Left forelimb (tissue), 1 donor: Measurements from ENCODE around the gene TTLL4.
"Not testable (repeated sequence)": the region's sequence is repeated elsewhere in the genome, so short reads cannot be mapped to it uniquely, and the experiment has no call there.

Experiments used
- DNase-seq: peaks from one replicate; pipeline ENCODE4 v3.0.0-alpha.2; 2018; ENCODE audit warnings: low spot score

Gene TTLL4

DNA sequence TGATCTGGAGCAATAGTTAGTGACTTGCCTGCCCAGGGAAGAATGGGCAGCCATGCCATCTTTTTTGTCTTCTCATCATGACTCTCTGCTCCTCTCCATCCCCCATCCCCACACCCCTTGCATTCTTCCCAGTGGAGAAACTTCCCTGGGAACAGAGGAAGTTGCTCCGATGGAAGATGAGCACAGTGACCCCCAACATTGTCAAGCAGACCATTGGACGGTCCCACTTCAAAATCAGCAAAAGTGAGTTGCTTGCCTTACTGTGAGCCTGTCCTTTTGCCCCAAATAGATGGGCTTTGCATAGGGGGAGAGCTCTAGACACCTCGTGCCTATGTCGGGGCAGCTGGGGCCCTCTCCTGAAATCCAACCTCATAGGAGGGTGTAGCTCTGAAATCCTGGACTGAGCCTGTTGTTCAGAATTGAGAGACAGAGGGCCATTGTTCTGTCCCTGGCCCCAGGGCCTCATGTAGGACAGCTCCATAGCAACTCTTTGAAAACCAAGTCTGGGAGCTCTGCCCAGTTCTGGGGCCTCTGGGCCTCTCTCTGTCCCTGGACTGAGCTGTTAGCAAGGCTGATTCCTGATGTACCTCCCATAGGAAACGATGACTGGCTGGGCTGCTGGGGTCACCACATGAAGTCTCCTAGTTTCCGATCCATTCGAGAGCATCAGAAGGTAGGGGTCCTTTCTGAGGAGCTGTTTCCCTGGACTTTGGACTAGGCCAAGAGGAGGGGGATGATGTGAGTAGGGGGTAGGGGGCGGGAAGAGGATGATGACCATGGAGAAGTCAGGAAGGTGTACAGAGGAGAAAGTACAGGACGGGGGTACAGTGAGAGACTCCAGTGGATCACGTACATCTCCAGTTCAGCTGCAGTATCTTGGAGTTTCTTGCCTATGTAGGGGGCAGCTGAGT lies 35.2 kb downstream of the TTLL4 start:
- peak; percentile 73 for DNase-seq

DNA sequence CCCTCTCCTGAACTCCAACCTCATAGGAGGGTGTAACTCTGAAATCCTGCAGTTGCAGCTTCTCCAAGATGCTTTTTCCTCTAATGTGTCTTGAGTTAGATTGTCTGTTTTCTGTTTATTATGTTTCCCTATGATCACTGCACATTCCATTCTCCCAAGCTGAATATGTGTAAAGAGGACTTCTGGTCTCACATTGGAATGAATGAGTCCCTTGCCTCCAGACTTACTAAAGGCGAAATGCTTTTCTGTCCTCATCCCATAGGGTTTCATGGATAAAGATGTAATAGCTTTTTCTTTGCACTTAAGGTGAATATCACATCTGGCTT lies 35.8 kb downstream of the TTLL4 start:
- DNase-seq: no peak

DNA sequence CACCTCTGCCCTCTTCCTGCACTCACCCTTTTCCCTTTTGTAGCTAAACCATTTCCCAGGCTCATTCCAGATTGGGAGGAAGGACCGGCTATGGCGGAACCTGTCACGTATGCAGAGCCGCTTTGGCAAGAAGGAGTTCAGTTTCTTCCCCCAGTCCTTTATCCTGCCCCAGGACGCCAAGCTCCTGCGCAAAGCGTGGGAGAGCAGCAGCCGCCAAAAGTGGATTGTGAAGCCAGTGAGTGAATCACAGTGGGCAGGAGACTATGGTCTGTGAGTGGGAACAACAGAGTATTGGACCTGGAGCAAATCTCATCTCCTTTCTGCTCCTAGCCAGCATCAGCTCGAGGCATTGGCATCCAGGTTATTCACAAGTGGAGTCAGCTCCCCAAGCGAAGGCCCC lies 36.3 kb downstream of the TTLL4 start:
- DNase-seq: no peak

DNA sequence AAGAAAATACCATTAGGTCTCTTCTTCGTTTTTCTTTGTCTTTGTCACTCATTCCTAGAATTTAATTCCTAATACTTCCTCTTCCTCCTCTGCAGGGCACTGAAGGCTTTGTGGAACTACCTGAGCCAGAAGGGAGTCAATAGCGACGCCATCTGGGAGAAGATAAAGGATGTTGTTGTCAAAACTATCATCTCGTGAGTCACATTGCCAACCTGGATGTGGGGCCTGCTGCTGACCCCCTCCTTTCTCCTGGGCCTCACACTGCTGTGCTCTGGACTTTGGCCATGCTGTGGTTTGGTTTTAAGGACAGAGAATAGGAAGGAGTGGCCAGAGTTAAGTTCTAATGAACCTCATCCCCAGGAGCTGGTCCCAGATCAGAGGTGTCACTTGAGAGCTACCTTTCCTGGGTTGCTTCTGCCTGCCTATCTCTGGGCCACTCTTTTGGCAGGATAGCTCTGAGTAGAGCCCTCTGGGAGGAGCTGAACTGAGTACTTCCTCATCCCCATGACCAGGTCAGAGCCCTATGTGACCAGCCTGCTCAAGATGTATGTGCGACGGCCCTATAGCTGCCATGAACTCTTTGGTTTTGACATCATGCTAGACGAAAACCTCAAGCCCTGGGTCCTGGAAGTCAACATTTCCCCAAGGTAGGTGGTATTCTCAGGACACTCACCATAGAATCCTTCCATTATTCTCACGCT lies 38.3 kb downstream of the TTLL4 start:
- DNase-seq: no peak

DNA sequence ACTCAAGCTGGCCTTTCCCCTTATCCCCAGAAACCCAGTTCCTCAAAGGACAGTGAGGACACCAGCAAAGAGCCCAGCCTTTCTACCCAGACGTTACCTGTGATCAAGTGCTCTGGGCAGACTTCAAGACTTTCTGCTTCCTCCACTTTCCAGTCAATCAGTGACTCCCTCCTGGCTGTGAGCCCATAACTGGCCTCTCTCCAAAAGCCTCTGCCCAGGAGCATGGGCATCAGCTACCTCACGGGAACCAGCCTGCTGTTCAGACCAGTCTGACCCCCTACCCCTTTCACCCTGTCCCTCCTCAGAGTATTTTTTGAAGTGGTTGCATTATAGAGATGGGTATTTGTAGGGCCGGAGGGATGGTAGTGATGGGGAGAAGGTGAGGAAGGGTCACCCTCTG lies 43.6 kb downstream of the TTLL4 start:
- DNase-seq: no peak

DNA sequence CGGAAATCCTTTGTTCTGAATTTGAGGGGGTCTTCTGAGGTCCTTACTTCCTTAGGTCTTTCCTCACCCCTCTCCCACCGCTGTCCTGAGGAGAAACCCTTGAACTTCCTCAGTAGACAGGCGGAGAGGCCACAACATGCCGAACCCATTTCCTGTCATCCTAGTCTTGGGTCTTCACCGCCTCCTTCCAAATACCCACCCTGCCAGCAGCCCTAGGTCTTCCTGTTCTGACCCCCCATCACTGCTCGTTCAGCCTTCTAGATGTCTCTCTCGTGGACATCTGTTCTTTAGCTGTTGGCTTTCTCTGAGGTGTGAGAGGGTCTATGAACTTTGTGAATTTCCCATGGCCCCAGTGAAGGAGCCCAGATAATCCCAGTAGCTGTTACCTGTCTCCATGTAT lies 44.1 kb downstream of the TTLL4 start:
- DNase-seq: no peak

DNA sequence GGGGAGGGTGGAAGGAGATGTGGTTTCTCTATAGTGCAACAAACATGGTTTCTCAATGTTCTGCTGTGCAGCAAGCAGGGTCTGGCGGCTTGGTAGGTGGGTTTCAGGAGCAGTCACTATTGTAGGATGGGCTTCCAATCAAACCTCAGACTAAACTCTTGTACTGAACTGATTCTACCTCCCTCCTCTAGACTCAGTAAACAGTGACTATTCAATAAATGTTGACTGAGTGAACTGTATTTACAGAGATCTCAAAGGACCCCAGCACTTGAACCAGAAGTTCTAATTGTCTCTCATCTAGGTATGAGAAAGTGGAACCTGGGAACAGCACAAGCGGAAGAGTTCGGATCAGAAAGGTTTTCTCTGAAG lies 44.5 kb downstream of the TTLL4 start:
- DNase-seq: no peak

DNA sequence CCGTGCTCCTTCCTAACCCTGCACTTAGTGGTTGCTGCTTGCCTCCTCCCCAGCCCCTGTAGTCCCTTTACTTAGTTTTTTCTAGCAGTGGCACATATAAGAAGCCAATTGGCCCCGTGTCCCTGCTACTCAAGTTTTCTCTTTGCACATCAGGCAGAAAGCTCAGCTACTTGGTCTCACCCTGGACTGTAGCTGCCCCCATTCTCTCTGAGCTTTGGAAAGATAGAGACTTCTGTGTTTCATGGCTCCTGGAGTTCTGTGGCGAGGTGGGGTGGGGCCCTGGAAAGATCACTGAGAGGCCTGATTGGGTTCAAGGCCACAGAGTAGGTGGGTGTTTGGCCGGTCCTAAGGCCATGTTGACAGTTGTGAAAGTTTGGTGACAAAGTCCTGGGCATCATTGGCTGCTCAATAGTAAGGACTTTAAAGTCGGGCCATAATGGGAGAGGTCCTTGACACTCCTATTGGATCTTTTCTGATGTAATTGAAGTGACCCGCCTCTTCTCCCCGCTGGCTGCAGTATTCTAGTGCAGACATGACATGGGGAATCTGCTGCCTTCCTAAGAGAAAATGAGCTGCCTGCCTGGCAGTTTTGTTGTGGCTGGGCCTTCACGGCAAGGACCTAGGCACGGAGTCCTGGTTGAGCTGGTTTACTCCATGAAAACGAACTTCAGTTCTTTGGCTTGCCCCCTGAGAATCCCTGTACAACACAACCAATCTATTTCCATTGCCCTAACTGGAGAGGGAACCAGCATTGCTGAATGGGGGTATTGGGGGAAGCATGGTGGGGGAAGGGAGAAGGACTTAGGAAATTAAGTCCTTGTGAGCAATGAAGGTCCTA lies 45.2 kb downstream of the TTLL4 start:
- no peak for DNase-seq

DNA sequence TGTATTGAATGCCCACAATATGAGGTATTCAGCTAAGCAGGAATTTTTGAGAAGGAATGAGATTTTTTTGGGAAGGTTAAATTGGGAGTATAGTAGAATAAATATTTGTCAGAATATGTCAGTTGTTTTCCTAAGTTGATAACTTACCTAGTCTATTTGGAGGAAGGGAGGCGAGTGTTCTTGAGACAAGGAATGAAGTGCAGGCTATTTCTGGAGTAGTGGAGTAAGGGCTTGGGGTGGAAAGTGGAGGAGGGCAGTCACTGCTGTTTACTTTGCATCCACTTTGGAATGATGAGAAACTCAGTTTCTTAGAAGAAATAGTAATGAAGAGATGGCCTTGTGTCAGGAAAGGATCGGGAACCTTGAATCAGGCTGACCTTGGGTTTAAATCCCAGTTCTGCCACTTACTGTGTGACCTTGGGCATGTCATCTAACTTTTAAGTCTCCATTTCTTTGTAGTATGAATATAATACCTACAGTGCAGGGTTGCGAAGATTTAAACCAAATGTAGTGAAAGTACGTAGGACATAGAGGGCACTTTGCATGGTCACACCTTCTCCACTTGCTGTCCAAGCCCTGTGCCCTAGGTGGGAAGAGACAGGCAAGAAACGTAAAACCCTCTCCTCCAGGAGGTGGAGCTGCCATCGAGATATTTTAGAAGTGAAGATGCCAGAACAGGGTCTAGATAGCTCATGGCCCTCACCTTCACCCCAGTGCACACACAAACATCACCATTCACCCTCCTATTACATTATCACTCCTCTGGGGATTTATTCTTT lies 46.2 kb downstream of the TTLL4 start:
- DNase-seq: no peak

DNA sequence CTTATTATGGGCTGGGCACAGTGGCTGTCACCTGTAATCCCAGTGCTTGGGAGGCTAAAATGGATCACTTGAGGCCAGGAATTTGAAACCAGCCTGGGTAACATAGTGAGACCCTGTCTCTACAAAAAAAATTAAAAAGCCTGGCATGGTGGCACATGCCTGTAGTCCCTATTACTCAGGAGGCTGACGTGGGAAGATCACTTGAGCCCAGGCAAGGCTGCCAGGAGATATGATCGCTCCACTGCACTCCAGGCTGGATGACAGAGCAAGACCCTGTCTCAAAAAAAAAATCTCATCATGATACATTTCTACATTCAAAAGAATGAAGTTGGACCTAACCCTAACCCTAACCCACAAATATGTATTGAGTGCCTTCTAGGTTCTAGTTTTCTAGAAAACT lies 51.2 kb downstream of the TTLL4 start:
- DNase-seq: no peak

DNA sequence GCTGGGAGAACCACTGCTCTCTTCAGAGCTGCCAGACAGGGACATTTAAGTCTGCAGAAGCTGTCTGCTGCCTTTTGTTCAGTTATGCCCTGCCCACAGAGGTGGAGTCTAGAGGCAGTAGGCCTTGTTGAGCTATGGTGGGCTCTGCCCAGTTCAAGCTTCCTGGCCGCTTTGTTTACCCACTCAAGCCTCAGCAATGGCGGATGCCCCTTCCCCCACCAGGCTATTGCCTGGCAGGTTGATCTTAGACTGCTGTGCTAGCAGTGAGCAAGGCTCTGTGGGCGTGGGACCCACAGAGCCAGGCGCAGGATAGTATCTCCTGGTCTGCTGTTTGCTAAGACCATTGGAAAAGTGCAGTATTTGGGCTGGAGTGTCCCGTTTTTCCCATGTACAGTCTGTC lies 62.1 kb downstream of the TTLL4 start:
- not testable (repeated sequence) for DNase-seq

DNA sequence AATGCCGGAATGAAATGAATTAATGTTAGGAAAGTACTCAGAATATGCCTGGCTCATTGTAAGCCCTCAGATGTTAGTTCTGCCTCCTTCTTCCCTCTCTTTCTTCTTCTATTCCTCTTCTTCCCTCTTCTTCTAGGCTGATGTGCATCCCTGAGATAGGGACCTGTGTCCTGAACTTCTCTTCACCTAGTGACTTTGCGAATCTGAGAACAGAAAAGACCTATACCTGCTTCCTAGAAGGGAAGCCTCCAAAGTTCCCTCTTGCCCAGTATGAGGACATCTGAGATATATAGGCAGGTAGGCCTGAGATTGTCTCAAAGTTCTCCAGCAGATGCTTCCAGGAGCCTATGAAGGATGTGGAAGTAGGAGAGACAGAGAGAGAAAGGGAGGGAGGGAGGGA lies 63.2 kb downstream of the TTLL4 start:
- no peak for DNase-seq

DNA sequence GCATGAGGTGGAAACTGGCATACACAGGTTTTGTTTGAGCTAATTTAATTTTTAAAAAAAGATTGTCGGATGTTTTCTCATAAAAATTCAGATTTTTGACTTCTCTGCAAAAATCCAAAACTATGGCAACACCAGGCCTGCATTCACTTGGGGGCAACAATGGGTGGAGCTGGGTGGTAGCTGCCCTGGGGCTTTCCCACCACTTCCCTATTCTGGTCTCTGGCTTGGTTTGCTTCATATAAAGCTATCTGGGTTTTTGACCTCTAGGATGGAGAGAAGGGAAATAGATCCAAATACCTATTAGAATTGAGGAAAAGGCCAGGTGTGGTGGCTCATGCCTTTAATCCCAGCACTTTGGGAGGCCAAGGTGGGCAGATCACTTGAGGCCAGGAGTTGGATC lies 65.9 kb downstream of the TTLL4 start:
- no peak for DNase-seq

DNA sequence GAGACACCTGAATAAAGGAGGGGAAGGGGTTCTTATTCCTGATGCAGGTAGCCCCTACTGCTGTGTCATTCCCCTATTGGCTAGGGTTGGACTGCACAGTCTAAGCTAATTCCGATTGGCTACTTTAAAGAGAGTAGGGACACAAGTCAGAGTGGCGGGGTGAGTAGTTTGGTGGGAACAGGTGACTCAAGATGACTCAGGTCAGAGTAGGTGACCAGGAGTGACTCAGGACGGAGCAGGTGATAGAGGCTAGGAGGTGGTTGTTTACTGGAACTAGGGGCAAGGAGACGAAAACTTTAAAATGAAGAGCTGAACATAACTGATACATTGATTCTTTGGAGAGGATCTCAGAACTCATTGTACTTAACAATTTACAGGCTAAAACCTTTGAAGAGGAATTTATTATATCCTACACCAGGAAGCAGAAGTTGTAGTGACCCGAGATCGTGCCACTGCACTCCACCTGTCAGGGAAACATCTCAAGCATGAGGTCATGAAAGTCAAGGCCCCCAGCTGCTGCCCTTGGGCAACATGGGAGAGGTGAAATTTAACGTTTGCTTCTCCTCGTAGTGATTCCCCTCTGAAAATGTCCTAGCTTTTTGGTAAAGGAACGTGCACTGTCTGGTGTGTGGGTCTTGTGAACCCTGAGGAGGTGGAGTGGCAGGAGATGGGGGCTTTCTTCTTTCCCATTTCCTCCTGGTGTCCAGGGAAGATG lies 66.8 kb downstream of the TTLL4 start:
- DNase-seq: no peak

DNA sequence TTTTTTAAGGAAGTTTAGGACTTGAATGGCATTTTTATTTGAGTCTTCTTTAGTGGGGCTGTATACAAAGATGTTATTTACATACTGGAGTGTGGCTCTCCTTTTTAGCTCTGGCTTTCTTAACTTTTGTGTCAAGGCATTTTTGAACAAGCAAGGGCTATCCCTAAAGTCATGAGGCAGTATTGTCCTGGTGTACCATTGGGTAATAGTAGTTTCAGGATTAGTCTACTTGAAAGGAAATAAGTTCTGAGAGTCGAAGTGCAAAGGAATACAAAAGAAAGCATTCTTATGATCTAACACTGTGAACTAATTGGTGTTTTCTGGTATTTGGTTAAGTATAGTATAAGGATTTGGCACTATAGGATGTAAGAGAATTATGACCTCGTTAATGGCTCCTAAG lies 69.4 kb downstream of the TTLL4 start:
- no peak for DNase-seq

DNA sequence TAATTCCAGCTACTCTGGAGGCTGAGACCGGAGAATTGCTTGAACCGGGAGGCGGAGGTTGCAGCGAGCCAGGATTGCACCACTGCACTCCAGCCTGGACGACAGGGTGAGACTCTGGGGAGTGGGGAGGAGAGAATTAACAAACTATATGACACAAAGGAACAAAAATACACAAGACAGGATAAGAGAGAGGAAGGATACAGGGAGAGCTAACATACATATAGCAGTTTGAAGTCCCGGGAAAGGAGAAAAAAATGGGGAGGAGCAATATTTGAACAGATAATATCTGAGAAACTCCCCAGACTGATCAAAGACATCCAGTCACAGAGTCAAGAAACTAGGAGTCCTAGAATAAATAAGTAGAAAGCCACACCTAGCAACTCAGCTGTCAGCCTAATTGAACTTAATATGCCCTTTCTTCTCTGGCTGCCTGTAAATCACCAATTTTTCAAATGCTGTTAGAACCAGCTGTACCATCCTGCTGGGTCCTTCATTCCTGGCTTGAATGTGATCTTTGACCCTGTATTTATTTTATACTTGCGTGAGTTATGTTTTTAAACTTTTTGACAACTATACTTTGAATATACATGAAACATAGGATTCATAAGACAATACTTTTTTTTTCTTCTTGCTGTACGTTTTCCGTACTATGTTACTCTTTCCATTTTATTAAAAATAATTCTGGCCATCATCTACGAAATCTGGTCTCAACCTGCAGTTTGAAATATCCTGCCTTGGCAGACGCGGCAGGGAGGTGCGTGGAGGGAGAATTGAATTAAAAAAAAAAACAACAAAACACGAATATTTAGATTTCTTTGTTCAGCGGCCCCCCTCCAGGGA lies 70.4 kb downstream of the TTLL4 start:
- DNase-seq: no peak

DNA sequence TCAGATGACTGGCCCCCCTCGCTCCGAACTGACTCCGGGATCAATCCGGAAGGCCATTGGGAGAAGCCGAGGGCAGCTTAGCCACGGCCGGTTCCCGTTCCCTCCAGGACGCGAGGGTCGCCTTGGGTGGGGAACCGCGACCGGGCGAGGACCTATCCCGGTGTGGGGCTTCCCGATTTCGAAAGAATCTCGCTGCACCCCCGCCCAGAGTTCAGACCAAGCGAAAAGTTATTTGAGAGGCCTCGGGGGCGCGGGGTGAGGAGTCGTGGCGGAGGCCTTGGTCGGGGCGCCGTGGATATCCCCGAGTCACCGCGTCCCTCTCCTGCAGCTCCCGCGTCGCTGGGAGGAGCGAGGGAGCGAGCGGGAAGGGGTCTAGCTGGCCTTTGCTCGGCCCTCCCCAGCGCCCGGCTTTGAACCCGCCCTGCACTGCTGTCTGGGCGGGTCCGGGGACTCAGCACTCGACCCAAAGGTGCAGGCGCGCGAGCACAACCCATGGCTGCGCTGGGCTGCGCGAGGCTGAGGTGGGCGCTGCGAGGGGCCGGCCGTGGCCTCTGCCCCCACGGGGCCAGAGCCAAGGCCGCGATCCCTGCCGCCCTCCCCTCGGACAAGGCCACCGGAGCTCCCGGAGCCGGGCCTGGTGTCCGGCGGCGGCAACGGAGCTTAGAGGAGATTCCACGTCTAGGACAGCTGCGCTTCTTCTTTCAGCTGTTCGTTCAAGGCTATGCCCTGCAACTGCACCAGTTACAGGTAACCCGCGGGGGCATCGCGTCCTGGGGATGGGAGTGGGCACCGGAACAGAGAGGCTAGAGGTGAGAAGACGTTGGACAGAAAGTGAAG lies 71.3 kb downstream of the TTLL4 start, which contains the start of gene CYP27A1:
TSS of gene CYP27A1 (plus strand) at position 457 of the 837 bp plus-strand sequence. CDS start at position 493, 36 bp downstream.
- DNase-seq: peak; percentile 75

DNA sequence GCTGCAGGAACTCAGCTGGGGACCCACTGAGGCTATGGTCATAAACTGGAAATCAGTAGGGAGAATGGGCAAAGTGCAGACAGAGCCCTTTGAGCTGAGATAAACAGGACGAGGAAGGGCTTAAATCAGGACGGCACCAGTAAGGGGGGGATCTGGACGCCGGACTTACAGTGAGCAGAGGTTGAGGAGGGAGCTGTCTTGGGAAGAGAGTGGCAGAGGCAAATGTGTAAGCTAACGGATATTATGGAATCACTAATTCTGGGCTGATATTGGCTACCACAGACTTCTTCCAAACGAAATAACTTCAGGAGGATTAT lies 71.9 kb downstream of the TTLL4 start:
- DNase-seq: no peak

DNA sequence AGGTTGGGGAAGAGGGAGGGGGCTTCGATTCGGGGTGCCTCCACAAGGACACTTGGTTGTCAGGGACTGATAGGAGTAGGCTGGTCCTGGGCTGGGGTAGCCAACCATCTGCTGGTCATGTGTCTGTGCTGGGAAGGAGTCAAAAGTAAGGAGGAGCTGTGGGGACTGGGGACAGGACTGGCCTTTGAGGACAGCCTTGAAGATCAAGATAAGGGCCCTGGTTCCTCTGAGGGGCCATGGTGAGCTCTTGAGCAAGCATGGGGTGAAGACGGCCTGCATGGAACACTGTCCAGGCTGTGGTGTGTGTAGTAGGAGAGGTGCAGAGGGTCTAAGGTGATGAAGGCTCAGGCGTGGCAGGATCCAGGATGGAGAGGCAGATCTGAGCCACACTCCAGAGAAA lies 73.1 kb downstream of the TTLL4 start:
- no peak for DNase-seq

DNA sequence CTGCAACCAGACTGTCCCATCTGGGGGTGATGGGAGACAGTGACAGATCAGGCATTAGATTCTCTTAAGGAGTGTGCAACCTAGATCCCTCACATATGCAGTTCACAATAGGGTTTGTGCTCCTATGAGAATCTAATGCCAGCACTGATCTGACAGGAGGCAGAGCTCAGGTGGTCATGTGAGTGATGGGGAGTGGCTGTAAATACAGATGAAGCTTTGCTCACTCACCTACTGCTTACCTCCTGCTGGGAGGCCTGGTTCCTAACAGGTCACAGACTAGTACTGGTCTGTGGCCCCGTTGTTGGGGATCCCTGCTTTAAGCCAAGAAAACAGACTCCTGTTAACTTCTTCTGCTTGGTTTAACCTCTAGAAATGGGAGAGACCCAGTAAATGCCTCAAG lies 74.5 kb downstream of the TTLL4 start:
- DNase-seq: no peak
